ENCODE data around the gene FLNA.

- no peak for TF ChIP-seq CTCF (conservative IDR thresholded peaks at IDR 0.05; ENCODE audit: low read depth, low read length)
- no peak for TF ChIP-seq EZH2 (IDR thresholded peaks at IDR 0.05; ENCODE audit: borderline replicate concordance, low read depth, low read length, poor library complexity, severe bottlenecking)
Observed at GRCh38 chrX:154419688-154420401, 45.4 kb upstream of the FLNA start.

Data from A673 (cell line).